H1 (cell line): Measurements from ENCODE around the gene SLC22A23. TPM values are rescaled to one million over a fixed set of nuclear protein-coding genes. Genes with fewer than 3 reads are reported as not detected.

ENCODE experiments used
- CTCF ChIA-PET: fragments of 300-600 bp; sonication (Branson Sonifier 250); formaldehyde crosslinking; loops from one replicate; lab custom pipeline; 2021; ENCODE audit not compliant: partially characterized antibody; lab: Charles Lee
- POLR2A ChIA-PET: fragments of 300-600 bp; sonication (Branson Sonifier 250); formaldehyde crosslinking; loops from one replicate; lab custom pipeline; 2021; ENCODE audit warnings: inconsistent platforms; ENCODE audit not compliant: partially characterized antibody; lab: Charles Lee
- DNase-seq, 2 experiments: peaks; one replicate each; pipeline versions ENCODE4 v3.0.0 to v3.0.0-alpha.2; 2010 to 2022; ENCODE audit warnings: low spot score in 2 of 2, low read depth in 1 of 2, mixed read lengths in 1 of 2
- FAIRE-seq: peaks from 2 replicates; lab custom pipeline; 2011; peaks lifted over from hg19 to GRCh38; lab: Jason Lieb, UNC
- H2AFZ ChIP-seq: 2 replicates; pipeline ENCODE4 v1.8.1; 2012; ENCODE audit warnings: low read length, inconsistent platforms
- H2AK5ac ChIP-seq: 2 replicates; pipeline ENCODE4 v1.6.1; 2013; ENCODE audit warnings: low read depth, low read length
- H2BK120ac ChIP-seq: replicated peaks from 2 replicates; pipeline ENCODE3; 2013; ENCODE audit warnings: low read depth, low read length, inconsistent platforms
- H2BK12ac ChIP-seq: 2 replicates; pipeline ENCODE4 v1.6.1; 2013; ENCODE audit warnings: low read depth, low read length
- H2BK15ac ChIP-seq: 2 replicates; pipeline ENCODE4 v1.6.1; 2013; ENCODE audit warnings: low read length
- H2BK20ac ChIP-seq: 2 replicates; pipeline ENCODE4 v1.6.1; 2013; ENCODE audit warnings: low read length
- H2BK5ac ChIP-seq: 2 replicates; pipeline ENCODE4 v1.6.1; 2013; ENCODE audit warnings: low read depth, low read length
- H3K14ac ChIP-seq: 2 replicates; pipeline ENCODE4 v1.6.1; 2013; ENCODE audit warnings: inconsistent platforms; ENCODE audit not compliant: insufficient read length
- H3K18ac ChIP-seq: 2 replicates; pipeline ENCODE4 v1.6.1; 2013; ENCODE audit warnings: low read length; ENCODE audit errors: extremely low read depth
- H3K23ac ChIP-seq: 2 replicates; pipeline ENCODE4 v1.6.1; 2013; ENCODE audit warnings: inconsistent platforms; ENCODE audit not compliant: insufficient read length
- H3K23me2 ChIP-seq: 2 replicates; pipeline ENCODE4 v1.6.1; 2013; ENCODE audit warnings: low read depth, low read length
- H3K27ac ChIP-seq: 2 replicates; pipeline ENCODE4 v1.6.1; 2011; ENCODE audit warnings: low read depth, low read length, inconsistent platforms
- H3K27me3 ChIP-seq, 4 experiments: replicated peaks in 1 of 4; 1 replicate in 1 of 4; 2 replicates in 3 of 4; pipeline versions ENCODE4 v1.6.1 to v1.8.1; 2011 to 2013; ENCODE audit warnings: low read length in 3 of 4, mild to moderate bottlenecking in 3 of 4, inconsistent platforms in 2 of 4, mixed read lengths in 2 of 4, moderate library complexity in 1 of 4; ENCODE audit not compliant: control insufficient read depth in 3 of 4, insufficient read depth in 3 of 4; ENCODE audit errors: extremely low read depth in 1 of 4
- H3K36me3 ChIP-seq, 4 experiments: 2 replicates each; pipeline versions ENCODE4 v1.6.1 to v1.8.1; 2011 to 2013; ENCODE audit warnings: mild to moderate bottlenecking in 4 of 4, low read length in 3 of 4, moderate library complexity in 2 of 4, control low read depth in 1 of 4, inconsistent platforms in 1 of 4; ENCODE audit not compliant: insufficient read depth in 4 of 4, control insufficient read depth in 2 of 4
- H3K4ac ChIP-seq: replicated peaks from 2 replicates; pipeline ENCODE3; 2013; ENCODE audit warnings: low read length, low read depth, mixed read lengths, inconsistent platforms; ENCODE audit not compliant: insufficient read length
- H3K4me1 ChIP-seq, 4 experiments: replicated peaks in 1 of 4; 1 replicate in 1 of 4; 2 replicates in 3 of 4; pipeline versions ENCODE4 v1.6.1 to v1.8.1; 2011 to 2013; ENCODE audit warnings: low read length in 3 of 4, inconsistent platforms in 2 of 4, mixed read lengths in 1 of 4; ENCODE audit not compliant: insufficient read depth in 4 of 4, control insufficient read depth in 3 of 4
- H3K4me2 ChIP-seq, 2 experiments: 2 replicates each; pipeline versions ENCODE4 v1.6.1 to v1.8.1; 2011 to 2013; ENCODE audit warnings: low read depth in 2 of 2, low read length in 2 of 2, control low read depth in 1 of 2, inconsistent platforms in 1 of 2, mild to moderate bottlenecking in 1 of 2; ENCODE audit not compliant: insufficient read depth in 1 of 2
- H3K4me3 ChIP-seq, 4 experiments: fragments of 200-600, 300-600 bp in 1 of 4; sonication (generic), shearing (Covaris generic), sonication (Bioruptor Twin) in 1 of 4; 2 replicates each; pipeline versions ENCODE4 v1.5.1 to v1.8.1; 2011 to 2016; ENCODE audit warnings: low read length in 4 of 4, low read depth in 3 of 4, control low read depth in 2 of 4, inconsistent platforms in 2 of 4, mild to moderate bottlenecking in 2 of 4, mixed read lengths in 1 of 4, moderate library complexity in 1 of 4; ENCODE audit not compliant: insufficient read depth in 2 of 4; ENCODE audit errors: extremely low read depth in 1 of 4
- H3K56ac ChIP-seq: replicated peaks from 2 replicates; pipeline ENCODE3; 2013; ENCODE audit warnings: low read depth, mild to moderate bottlenecking, mixed read lengths, low read length, inconsistent platforms; ENCODE audit not compliant: insufficient read length
- H3K79me1 ChIP-seq: 2 replicates; pipeline ENCODE4 v1.6.1; 2013; ENCODE audit warnings: low read depth, low read length, control low read depth
- H3K79me2 ChIP-seq, 2 experiments: 2 replicates each; pipeline versions ENCODE4 v1.6.1 to v1.8.1; 2012 to 2013; ENCODE audit warnings: low read length in 2 of 2, mild to moderate bottlenecking in 2 of 2, inconsistent platforms in 1 of 2; ENCODE audit not compliant: insufficient read depth in 2 of 2, control insufficient read depth in 1 of 2
- H3K9ac ChIP-seq, 4 experiments: replicated peaks in 1 of 4; 1 replicate in 1 of 4; 2 replicates in 3 of 4; pipeline versions ENCODE4 v1.6.1 to v1.8.1; 2011 to 2013; ENCODE audit warnings: low read depth in 3 of 4, low read length in 3 of 4, control low read depth in 2 of 4, mild to moderate bottlenecking in 2 of 4, moderate library complexity in 2 of 4, inconsistent platforms in 1 of 4; ENCODE audit errors: extremely low read depth in 1 of 4
- H3K9me3 ChIP-seq, 2 experiments: 2 replicates each; pipeline versions ENCODE4 v1.6.1 to v1.8.1; 2012 to 2013; ENCODE audit warnings: mild to moderate bottlenecking in 2 of 2, moderate library complexity in 2 of 2, control low read depth in 1 of 2, inconsistent platforms in 1 of 2, low read depth in 1 of 2, low read length in 1 of 2, mixed read lengths in 1 of 2; ENCODE audit not compliant: insufficient read depth in 2 of 2
- H4K20me1 ChIP-seq, 2 experiments: replicated peaks in 1 of 2; 2 replicates each; pipeline versions ENCODE3 to v1.8.1; 2011 to 2013; ENCODE audit warnings: inconsistent platforms in 2 of 2, low read length in 2 of 2, mild to moderate bottlenecking in 1 of 2; ENCODE audit not compliant: insufficient read depth in 2 of 2, control insufficient read depth in 1 of 2
- H4K5ac ChIP-seq: 2 replicates; pipeline ENCODE4 v1.6.1; 2013; ENCODE audit warnings: low read length, low read depth, mixed read lengths, inconsistent platforms; ENCODE audit not compliant: insufficient read length
- H4K8ac ChIP-seq: 2 replicates; pipeline ENCODE4 v1.8.0; 2013; ENCODE audit warnings: mild to moderate bottlenecking, moderate library complexity, low read length, inconsistent platforms; ENCODE audit not compliant: insufficient read depth; ENCODE audit errors: extremely low read depth
- H4K91ac ChIP-seq: replicated peaks from 2 replicates; pipeline ENCODE3; 2013; ENCODE audit warnings: low read length, mixed read lengths, inconsistent platforms; ENCODE audit not compliant: insufficient read length
- BACH1 ChIP-seq: IDR thresholded peaks from 2 replicates; pipeline ENCODE4 v1.6.1; 2012; ENCODE audit warnings: low read length, improper control_type of control experiment
- CEBPB ChIP-seq: IDR thresholded peaks from 2 replicates; pipeline ENCODE4 v1.6.1; 2012; ENCODE audit warnings: low read depth, low read length
- CHD1 ChIP-seq: IDR thresholded peaks from 2 replicates; pipeline ENCODE4 v1.6.1; 2012; ENCODE audit warnings: low read depth, low read length, improper control_type of control experiment
- CHD2 ChIP-seq: IDR thresholded peaks from 2 replicates; pipeline ENCODE4 v1.6.1; 2012; ENCODE audit warnings: low read length, improper control_type of control experiment
- EP300 ChIP-seq, 2 experiments: IDR thresholded peaks; 1 replicate in 1 of 2; 2 replicates in 1 of 2; pipeline ENCODE4 v1.6.1; 2011 to 2012; ENCODE audit warnings: low read depth in 2 of 2, low read length in 2 of 2, mild to moderate bottlenecking in 2 of 2, borderline replicate concordance in 1 of 2, inconsistent platforms in 1 of 2, moderate library complexity in 1 of 2
- NRF1 ChIP-seq: IDR thresholded peaks from 2 replicates; pipeline ENCODE4 v1.6.1; 2011; ENCODE audit warnings: mild to moderate bottlenecking, low read depth, low read length, improper control_type of control experiment
- POU5F1 ChIP-seq: IDR thresholded peaks from 2 replicates; pipeline ENCODE4 v1.6.1; 2011; ENCODE audit warnings: low read depth, mild to moderate bottlenecking, low read length, moderate library complexity
- SIRT6 ChIP-seq: IDR thresholded peaks from one replicate; pipeline ENCODE4 v1.7.1; 2012; ENCODE audit warnings: low read length, inconsistent platforms
- SP1 ChIP-seq: IDR thresholded peaks from 2 replicates; pipeline ENCODE4 v1.6.1; 2011; ENCODE audit warnings: low read depth, low read length
- SP4 ChIP-seq: IDR thresholded peaks from 2 replicates; pipeline ENCODE4 v1.6.1; 2012; ENCODE audit warnings: low read length, inconsistent platforms
- TAF7 ChIP-seq: optimal IDR thresholded peaks from 2 replicates; pipeline ENCODE3; 2011; ENCODE audit warnings: low read depth, mild to moderate bottlenecking, inconsistent platforms, low read length, moderate library complexity, borderline replicate concordance
- TBP ChIP-seq: IDR thresholded peaks from 2 replicates; pipeline ENCODE4 v1.6.1; 2011; ENCODE audit warnings: low read depth, low read length, improper control_type of control experiment
- YY1 ChIP-seq: IDR thresholded peaks from 2 replicates; pipeline ENCODE4 v1.6.1; 2011; ENCODE audit warnings: low read depth, mild to moderate bottlenecking, low read length
- WGBS, 2 experiments: shearing (Covaris generic) in 1 of 2; methylation state at CpG; one replicate each; pipeline versions ENCODE4 v1.1.6 to v1.1.7; 2013 to 2015; ENCODE audit warnings: low lambda C conversion rate in 2 of 2, mixed read lengths in 2 of 2, inconsistent platforms in 1 of 2, low coverage in 1 of 2, missing lambda C conversion rate in 1 of 2; ENCODE audit not compliant: insufficient replicate concordance in 2 of 2, insufficient coverage in 1 of 2, insufficient read length in 1 of 2; ENCODE audit errors: extremely low coverage in 1 of 2, missing lambda C conversion rate in 1 of 2; 5-methylcytosine and 5-hydroxymethylcytosine counted together
- polyA plus RNA-seq, 7 experiments: library from polyadenylated mRNA; depleted of rRNA in 3 of 7; stranded (reverse) in 5 of 7; unstranded in 2 of 7; fragments of >200 nt in 5 of 7; fragments of 200-250 nt in 2 of 7; gene quantifications; 1 replicate in 5 of 7; 2 replicates in 1 of 7; 4 replicates in 1 of 7; pipeline versions ENCODE4 v1.2.1 to v1.2.3, GENCODE V29; 2011 to 2013; ENCODE audit warnings: missing spikeins in 2 of 7, mixed read lengths in 2 of 7
- total RNA-seq: library from RNA; stranded (reverse); fragmentation: NEBNext Ultra II Directional; extraction: Animal tissue kit (Norgen Biotek cat#: 25700); gene quantifications from 2 replicates; pipeline ENCODE4 v1.2.1, GENCODE V29; 2021

The SLC22A23 gene
- total and polyA plus RNA-seq, 2 of the 8 experiments (the other 6 are each of a cell fraction or from before 2014, with no cell fraction given) = 9.9 to 38.4 TPM

DNA sequence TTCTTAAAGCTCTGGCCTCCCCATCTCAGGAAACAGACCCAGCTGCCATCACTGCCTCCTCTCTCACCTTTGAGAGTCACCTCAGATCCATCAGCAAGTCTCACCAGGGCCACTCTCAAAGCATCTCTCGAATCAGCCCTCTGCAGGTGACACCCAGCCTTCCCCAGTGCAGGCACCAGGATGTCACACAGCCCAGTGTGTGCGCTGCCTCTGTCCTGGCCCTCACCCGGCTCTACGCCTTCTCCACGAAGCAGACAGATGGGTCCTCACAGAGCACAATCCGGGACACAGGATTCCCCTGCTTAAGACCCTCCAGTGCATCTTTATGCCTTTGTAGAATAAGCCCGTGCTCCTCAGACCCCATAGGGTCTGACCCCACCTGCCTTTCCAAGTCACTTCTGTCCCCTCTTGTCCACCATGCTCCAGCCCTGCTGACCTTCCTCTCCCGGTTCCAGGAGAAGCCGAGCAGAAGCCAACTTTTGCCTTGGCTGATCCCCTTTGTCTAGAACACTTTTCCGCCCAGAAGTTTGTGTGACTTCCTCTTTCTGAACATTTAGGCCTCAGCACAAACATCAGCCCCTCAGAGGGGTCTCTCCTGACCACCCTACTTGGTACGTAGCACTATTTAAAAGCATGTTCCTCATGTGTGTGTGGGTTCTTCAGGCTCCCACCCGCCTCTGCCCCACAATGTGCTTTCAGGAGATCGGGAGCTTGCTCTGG is 137.9 kb downstream of the SLC22A23 start:
- no peaks in the 10 kb centered on the region; a peak in 1 of 7 replicates for H3K4me1 ChIP-seq
- H2AK5ac ChIP-seq = no peak overlapping the region
- peaks cover 2% of the 10 kb centered on the region for H3K79me1 ChIP-seq
- H3K4me2 ChIP-seq = no peak overlapping the region
- H3K27me3 ChIP-seq = no peaks in the 10 kb centered on the region
- FAIRE-seq (no peak), DNase-seq (no peak)
- no peaks in the 10 kb centered on the region for H3K9me3 ChIP-seq
- H3K14ac ChIP-seq = no peak overlapping the region
- no peak overlapping the region for H3K4me3 ChIP-seq
- H3K36me3 ChIP-seq = peaks cover 0 to 2% (median 0%) of the 10 kb centered on the region in 4 experiments; a peak in 1 of 8 replicates
- no peak overlapping the region for H3K56ac ChIP-seq
- CTCF ChIA-PET = interaction anchor here (0.9 to 1.4 kb wide), 5 partner anchors 12 to 413 kb away, joined by 3 to 6 read pairs (median 3); no protein-coding TSS in a partner anchor
- H3K23me2 ChIP-seq = no peaks in the 10 kb centered on the region
- H2BK5ac ChIP-seq = no peak overlapping the region
- no peak overlapping the region for H3K18ac ChIP-seq
- H2BK15ac ChIP-seq = no peak overlapping the region
- peaks cover 0 to 2% of the 10 kb centered on the region in 2 experiments for H4K20me1 ChIP-seq
- no peak overlapping the region for H3K4ac ChIP-seq
- no peak overlapping the region for H4K8ac ChIP-seq
- POLR2A ChIA-PET = no interaction called here
- 86% methylated on average over 13 of the region's 13 CpGs; no CpG with 5 or more reads in 1 of the 2 experiments for WGBS, 2 experiments
- no peak overlapping the region for H2BK20ac ChIP-seq
- no peak overlapping the region for H4K91ac ChIP-seq
- H2AFZ ChIP-seq = no peak overlapping the region
- H3K9ac ChIP-seq = no peak overlapping the region
- H4K5ac ChIP-seq = no peak overlapping the region
- peaks cover 0 to 2% of the 10 kb centered on the region in 2 experiments; a peak in 2 of 4 replicates for H3K79me2 ChIP-seq
- TF ChIP-seq SP1 (no peak), TAF7 (no peak), CHD2 (no peak), BACH1 (no peak), NRF1 (no peak), SP4 (no peak), CHD1 (no peak), SIRT6 (no peak), POU5F1 (no peak), EP300 (IDR thresholded peaks at IDR 0.05; ENCODE audit: borderline replicate concordance in 1 of 2, low read depth in 2 of 2, low read length in 2 of 2) (no peak), YY1 (no peak), TBP (no peak), CEBPB (no peak)
- H3K27ac ChIP-seq = no peak overlapping the region; the same call in 1 of the 2 replicates
- H2BK120ac ChIP-seq = no peak overlapping the region
- no peak overlapping the region for H2BK12ac ChIP-seq
- no peak overlapping the region for H3K23ac ChIP-seq
